BJ (cell line): ENCODE data around the gene DNER. TPM values are rescaled to one million over a fixed set of nuclear protein-coding genes. Genes with fewer than 3 reads are reported as not detected.

Experiments
- CTCF ChIA-PET: fragments of 350-600 bp; formaldehyde crosslinking; extraction: SDS; loops from one replicate; lab custom pipeline; 2021; ENCODE audit warnings: antibody characterized with exemption, inconsistent platforms; lab: Yijun Ruan, JAX
- POLR2A ChIA-PET: fragments of 300-600 bp; sonication (Branson Sonifier 250); formaldehyde crosslinking; extraction: SDS; loops from one replicate; lab custom pipeline; 2021; ENCODE audit warnings: antibody characterized with exemption; lab: Charles Lee
- DNase-seq: peaks from one replicate; pipeline ENCODE4 v3.0.0-alpha.2; 2011; ENCODE audit warnings: low read depth
- H3K27me3 ChIP-seq: 2 replicates; pipeline ENCODE4 v1.6.0; 2011; ENCODE audit warnings: low read length; ENCODE audit not compliant: control insufficient read depth, insufficient read depth
- H3K36me3 ChIP-seq: 2 replicates; pipeline ENCODE4 v1.5.1; 2011; ENCODE audit warnings: low read length; ENCODE audit not compliant: control insufficient read depth, insufficient read depth
- H3K4me3 ChIP-seq: 2 replicates; pipeline ENCODE4 v1.5.1; 2011; ENCODE audit warnings: low read depth, mild to moderate bottlenecking, control low read depth, low read length
- polyA plus RNA-seq: library from polyadenylated mRNA; depleted of rRNA; stranded (reverse); fragments of >200 nt; gene quantifications from 2 replicates; pipeline ENCODE4 v1.2.3, GENCODE V29; 2011
- TF ChIP-seq, protein P1 (sequence below): IDR thresholded peaks from 2 replicates; pipeline ENCODE4 v1.5.1; 2011; ENCODE audit warnings: low read depth, mild to moderate bottlenecking, control low read depth, inconsistent platforms, low read length, moderate library complexity; ENCODE audit not compliant: insufficient read depth

DNER gene
- polyA plus RNA-seq, 1 experiment, result 0.02 TPM

DNA sequence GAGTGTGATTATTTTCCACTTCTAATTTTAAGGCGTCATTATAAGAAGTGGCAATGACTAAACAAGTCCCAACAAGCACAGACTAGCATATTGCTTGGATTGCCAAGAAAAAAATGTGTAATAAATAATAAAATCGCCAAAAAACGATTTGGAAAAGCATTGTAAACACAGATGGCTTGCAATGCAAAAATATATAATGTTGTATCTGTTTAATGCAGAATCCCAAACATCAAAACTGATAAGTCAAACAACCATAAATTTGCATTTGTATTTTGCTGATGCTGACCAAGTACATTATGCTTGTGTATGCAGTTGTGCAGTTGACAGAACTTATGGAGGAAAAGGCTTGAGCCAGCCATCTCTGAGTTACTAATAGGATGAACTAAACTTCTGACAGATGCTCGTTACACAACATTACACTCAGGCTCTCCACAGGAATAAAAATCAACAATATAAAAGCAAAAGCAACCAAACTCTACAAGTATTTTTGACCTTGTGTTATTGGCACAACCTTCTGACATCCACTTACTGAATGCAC, 68.1 kb downstream of the DNER start:
- ChIA-PET POLR2A (no interaction called here), CTCF (no interaction called here)
- no peak overlapping the region for H3K4me3 ChIP-seq
- TF ChIP-seq, protein P1, sequence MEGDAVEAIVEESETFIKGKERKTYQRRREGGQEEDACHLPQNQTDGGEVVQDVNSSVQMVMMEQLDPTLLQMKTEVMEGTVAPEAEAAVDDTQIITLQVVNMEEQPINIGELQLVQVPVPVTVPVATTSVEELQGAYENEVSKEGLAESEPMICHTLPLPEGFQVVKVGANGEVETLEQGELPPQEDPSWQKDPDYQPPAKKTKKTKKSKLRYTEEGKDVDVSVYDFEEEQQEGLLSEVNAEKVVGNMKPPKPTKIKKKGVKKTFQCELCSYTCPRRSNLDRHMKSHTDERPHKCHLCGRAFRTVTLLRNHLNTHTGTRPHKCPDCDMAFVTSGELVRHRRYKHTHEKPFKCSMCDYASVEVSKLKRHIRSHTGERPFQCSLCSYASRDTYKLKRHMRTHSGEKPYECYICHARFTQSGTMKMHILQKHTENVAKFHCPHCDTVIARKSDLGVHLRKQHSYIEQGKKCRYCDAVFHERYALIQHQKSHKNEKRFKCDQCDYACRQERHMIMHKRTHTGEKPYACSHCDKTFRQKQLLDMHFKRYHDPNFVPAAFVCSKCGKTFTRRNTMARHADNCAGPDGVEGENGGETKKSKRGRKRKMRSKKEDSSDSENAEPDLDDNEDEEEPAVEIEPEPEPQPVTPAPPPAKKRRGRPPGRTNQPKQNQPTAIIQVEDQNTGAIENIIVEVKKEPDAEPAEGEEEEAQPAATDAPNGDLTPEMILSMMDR, result no peak
- no peaks in the 10 kb centered on the region for H3K36me3 ChIP-seq
- no peaks in the 10 kb centered on the region for H3K27me3 ChIP-seq
- no peak for DNase-seq

DNA sequence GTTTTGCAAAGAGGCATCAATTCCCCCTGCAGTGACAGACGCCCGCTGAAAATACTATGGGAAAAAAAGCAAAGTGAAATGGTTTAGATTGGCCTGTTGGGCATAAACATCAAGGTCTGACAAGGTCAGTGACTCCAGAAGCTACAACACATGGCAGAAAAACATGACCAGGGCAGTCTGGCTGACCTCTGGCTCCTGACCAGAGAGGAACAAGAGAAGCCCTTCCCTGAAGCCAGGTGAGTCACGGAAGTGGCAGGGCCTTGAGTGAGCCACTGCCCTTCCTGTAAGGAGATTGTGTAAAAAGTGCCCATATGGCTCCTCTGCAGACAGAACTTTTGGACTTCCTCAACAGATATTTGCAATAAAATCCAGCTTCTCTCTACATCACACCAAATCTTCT, 72.0 kb downstream of the DNER start:
- H3K27me3 ChIP-seq, result no peaks in the 10 kb centered on the region
- H3K4me3 ChIP-seq, result no peak overlapping the region
- no peaks in the 10 kb centered on the region for H3K36me3 ChIP-seq
- CTCF ChIA-PET, result interaction anchor here (0.5 kb wide), 1 partner anchor 15 kb away, joined by 4 read pairs; no protein-coding TSS in a partner anchor
- TF ChIP-seq, protein P1, result no peak
- no peak for DNase-seq
- POLR2A ChIA-PET, result no interaction called here

DNA sequence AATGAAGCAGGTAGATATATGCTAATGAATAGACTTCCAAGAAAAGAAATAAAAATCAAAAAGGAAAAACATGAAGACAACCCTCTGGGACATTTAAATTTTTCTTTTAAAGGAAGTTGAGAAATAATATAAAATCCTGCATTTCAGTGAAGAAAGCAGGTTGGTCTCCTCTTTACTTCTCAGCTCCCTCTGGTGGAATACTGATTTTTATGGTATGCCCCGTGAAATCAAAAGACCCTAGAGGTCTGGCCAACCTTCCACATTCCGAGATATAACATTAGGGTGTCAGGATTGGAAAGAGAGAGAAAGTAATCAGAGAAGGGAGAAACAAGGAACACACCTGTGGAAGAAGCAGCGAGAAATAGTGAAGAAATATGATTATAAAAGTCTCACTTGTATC, 72.7 kb downstream of the DNER start:
- Histone ChIP-seq H3K4me3 (no peak overlapping the region), H3K36me3 (no peaks in the 10 kb centered on the region), H3K27me3 (no peaks in the 10 kb centered on the region)
- no peak for DNase-seq
- POLR2A ChIA-PET, result no interaction called here
- CTCF ChIA-PET, result no interaction called here
- TF ChIP-seq, protein P1, result 0 out of 2 replicates have a peak, but pooled peaks have one; percentile 3

GRCh38 chr2:229640636-229641035, 73.7 kb downstream of the DNER start:
- ChIA-PET POLR2A (no interaction called here), CTCF (no interaction called here)
- TF ChIP-seq, protein P1, result no peak
- H3K4me3 ChIP-seq, result no peak overlapping the region
- DNase-seq, result no peak
- H3K27me3 ChIP-seq, result no peaks in the 10 kb centered on the region
- H3K36me3 ChIP-seq, result no peaks in the 10 kb centered on the region

- no peaks in the 10 kb centered on the region for H3K27me3 ChIP-seq
- H3K36me3 ChIP-seq, result no peaks in the 10 kb centered on the region
- ChIA-PET POLR2A (no interaction called here), CTCF (no interaction called here)
- TF ChIP-seq, protein P1, result no peak
- no peak overlapping the region for H3K4me3 ChIP-seq
- DNase-seq, result no peak
Observed at GRCh38 chr2:229636571-229636970, 77.8 kb downstream of the DNER start.
